K562 (cell line): Measurements from ENCODE around the gene FITM1. TPM values are rescaled to one million over a fixed set of nuclear protein-coding genes. Genes with fewer than 3 reads are reported as not detected.

Source experiments
- CEBPG ChIP-seq, 3 experiments: fragments of 200-800 bp in 1 of 3; sonication (Bioruptor generic) in 1 of 3; sonication (generic) in 1 of 3; formaldehyde crosslinking in 1 of 3; IDR thresholded peaks in 2 of 3; conservative IDR thresholded peaks in 1 of 3; 2 replicates each; pipeline versions ENCODE4 v1.6.1 to v1.8.0; 2016 to 2022; ENCODE audit warnings: missing compliant biosample characterization in 2 of 3, missing genetic modification characterization in 2 of 3, mild to moderate bottlenecking in 1 of 3, missing genetic modification reagents in 1 of 3
- CHAMP1 ChIP-seq: fragments of 450-650 bp; IDR thresholded peaks from 2 replicates; pipeline ENCODE4 v1.6.1; 2016; ENCODE audit warnings: mild to moderate bottlenecking
- CREB1 ChIP-seq, 2 experiments: sonication (generic) in 1 of 2; formaldehyde crosslinking in 1 of 2; IDR thresholded peaks; 2 replicates each; pipeline versions ENCODE4 v1.6.1 to v1.8.0; 2012 to 2022; ENCODE audit warnings: inconsistent platforms in 1 of 2, mild to moderate bottlenecking in 1 of 2, missing genetic modification reagents in 1 of 2, moderate library complexity in 1 of 2
- E2F1 ChIP-seq: sonication (generic); formaldehyde crosslinking; IDR thresholded peaks from 2 replicates; pipeline ENCODE4 v1.8.1; 2023; ENCODE audit warnings: mild to moderate bottlenecking, missing genetic modification reagents, moderate library complexity
- ELK3 ChIP-seq: fragments of 450-650 bp; formaldehyde crosslinking; IDR thresholded peaks from 2 replicates; pipeline ENCODE4 v1.4.0; 2020; ENCODE audit warnings: mild to moderate bottlenecking
- FOS ChIP-seq: IDR thresholded peaks from 3 replicates; pipeline ENCODE4 v1.6.1; 2011; ENCODE audit not compliant: insufficient read length; ENCODE audit errors: extremely low read depth
- HES1 ChIP-seq: fragments of 450-650 bp; IDR thresholded peaks from 2 replicates; pipeline ENCODE4 v1.6.1; 2016; ENCODE audit warnings: low read depth, mild to moderate bottlenecking, moderate library complexity
- KAT2B ChIP-seq: IDR thresholded peaks from one replicate; pipeline ENCODE4 v1.6.1; 2012; ENCODE audit warnings: low read depth, mild to moderate bottlenecking, control low read depth, inconsistent platforms, low read length, moderate library complexity
- KDM4B ChIP-seq, 2 experiments: fragments of 450-650 bp in 1 of 2; sonication (generic) in 1 of 2; IDR thresholded peaks; 2 replicates each; pipeline ENCODE4 v1.6.1; 2016 to 2017; ENCODE audit warnings: borderline replicate concordance in 2 of 2, antibody characterized with exemption in 1 of 2, low read depth in 1 of 2, mild to moderate bottlenecking in 1 of 2
- KDM5B ChIP-seq: fragments of 200-600 bp; sonication (generic); IDR thresholded peaks from 2 replicates; pipeline ENCODE4 v1.6.1; 2012; ENCODE audit warnings: low read depth, mild to moderate bottlenecking, moderate library complexity, low read length, control low read depth, inconsistent platforms; ENCODE audit not compliant: insufficient replicate concordance
- KLF10 ChIP-seq: fragments of 250-450 bp; sonication (Bioruptor Pico); IDR thresholded peaks from 2 replicates; pipeline ENCODE4 v1.6.1; 2021; ENCODE audit warnings: matching md5 sums
- NFXL1 ChIP-seq: fragments of 450-650 bp; formaldehyde crosslinking; IDR thresholded peaks from 2 replicates; pipeline ENCODE4 v1.4.0; 2021; ENCODE audit warnings: mild to moderate bottlenecking
- SLC30A9 ChIP-seq: fragments of 250-450 bp; sonication (Bioruptor Pico); IDR thresholded peaks from 2 replicates; pipeline ENCODE4 v1.8.0; 2022; ENCODE audit warnings: mild to moderate bottlenecking, moderate library complexity
- THAP7 ChIP-seq: fragments of 250-450 bp; sonication (Bioruptor Pico); IDR thresholded peaks from 2 replicates; pipeline ENCODE4 v1.5.0; 2021
- ZNF512 ChIP-seq: IDR thresholded peaks from 2 replicates; pipeline ENCODE4 v1.6.1; 2016; ENCODE audit warnings: missing genetic modification characterization, missing compliant biosample characterization
- ZNF785 ChIP-seq: fragments of 250-450 bp; sonication (Bioruptor Pico); IDR thresholded peaks from 2 replicates; pipeline ENCODE4 v1.4.0; 2020; ENCODE audit warnings: mild to moderate bottlenecking
- polyA plus RNA-seq, 8 experiments: library from polyadenylated mRNA; depleted of rRNA in 4 of 8; stranded (reverse) in 5 of 8; unstranded in 3 of 8; fragments of >200 nt; fragmentation: Nextera tagmentation in 2 of 8; fragmentation: Illumina TruSeq in 1 of 8; extraction: Ambion mirVana in 2 of 8; extraction: Trizol in 1 of 8; gene quantifications; 2 replicates each; pipeline versions ENCODE4 v1.2.1 to v1.2.3, GENCODE V29; 2011 to 2014; ENCODE audit warnings: inconsistent platforms in 1 of 8, missing spikeins in 1 of 8
- total RNA-seq, 7 experiments: library from RNA; depleted of rRNA in 6 of 7; stranded (reverse); fragments of >200 nt in 6 of 7; fragmentation: Illumina TruSeq in 2 of 7; extraction: Trizol in 2 of 7; gene quantifications; 2 replicates each; pipeline versions ENCODE4 v1.2.1 to v1.2.3, GENCODE V29; 2011 to 2021; ENCODE audit warnings: low replicate concordance in 1 of 7

Gene FITM1
- total and polyA plus RNA-seq, 9 of the 15 experiments (the other 6 are each of a cell fraction or from before 2014, with no cell fraction given) = 0.09 to 0.20 TPM; not detected in 7

GRCh38 chr14:24141097-24141880 lies 10.8 kb downstream of the FITM1 start, which contains the start of gene EMC9 (continued):
- peak; percentile 80 for TF ChIP-seq FOS
- no peak for TF ChIP-seq E2F1 (CRISPR knock-in tag)
- no peak for TF ChIP-seq NFXL1
- no peak for TF ChIP-seq CEBPG (CRISPR knock-in tag; IDR thresholded peaks at IDR 0.05)
- TF ChIP-seq CEBPG (tag; conservative IDR thresholded peaks at IDR 0.05 in 1 of 2, IDR thresholded peaks at IDR 0.05 in 1 of 2) = no peak
- TF ChIP-seq KLF10 = no peak
- TF ChIP-seq CHAMP1 = no peak
- TF ChIP-seq CREB1 (IDR thresholded peaks at IDR 0.05) = 0 out of 2 replicates have a peak, but pooled peaks have one; percentile 14
- TF ChIP-seq CREB1 (CRISPR knock-in tag; IDR thresholded peaks at IDR 0.05) = no peak; the same call in 1 of the 2 replicates
- no peak for TF ChIP-seq SLC30A9 (CRISPR knock-in tag)
- TF ChIP-seq KDM5B = peak; percentile 45
- no peak for TF ChIP-seq HES1
- peak in 1 of 2 experiments; percentile 76; a peak in 1 of 4 replicates for TF ChIP-seq KDM4B (IDR thresholded peaks at IDR 0.05; ENCODE audit: borderline replicate concordance in 2 of 2, low read depth in 1 of 2)
- TF ChIP-seq ZNF785 (CRISPR knock-in tag) = no peak
- no peak for TF ChIP-seq ELK3 (CRISPR knock-in tag)
- no peak for TF ChIP-seq KAT2B
- no peak for TF ChIP-seq THAP7 (CRISPR knock-in tag)
- TF ChIP-seq ZNF512 (tag) = no peak
